HG03280 (cell line): ENCODE results near the gene FRRS1L.
"Not testable (repeated sequence)": the region's sequence is repeated elsewhere in the genome, so short reads cannot be mapped to it uniquely, and the experiment has no call there.

Source experiments
- ATAC-seq: cut with Tn5 transposase; IDR thresholded peaks from one replicate; pipeline ENCODE4 v1.9.1; 2021; ENCODE audit warnings: mild to moderate bottlenecking, moderate library complexity; ENCODE audit not compliant: unreplicated experiment

The FRRS1L gene

DNA sequence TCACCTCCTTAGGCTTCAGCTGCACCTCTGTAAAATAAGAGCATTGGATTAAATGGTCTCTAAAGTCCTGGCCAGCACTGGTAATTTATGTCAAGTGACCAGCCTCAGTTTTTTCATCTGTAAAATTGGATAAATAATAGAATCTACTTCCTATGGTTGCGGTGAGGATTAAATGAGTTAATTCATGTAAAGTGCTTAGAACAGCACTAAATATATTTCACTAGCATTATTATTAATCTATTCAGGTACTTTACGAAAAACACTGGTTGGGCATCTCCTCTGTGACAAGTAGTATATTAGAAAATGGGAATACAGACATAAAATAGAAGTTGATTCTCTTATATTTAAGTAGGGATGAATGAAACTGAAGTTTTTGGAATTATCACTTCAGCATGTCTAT lies 33.5 kb downstream of the FRRS1L start:
- no peak for ATAC-seq

DNA sequence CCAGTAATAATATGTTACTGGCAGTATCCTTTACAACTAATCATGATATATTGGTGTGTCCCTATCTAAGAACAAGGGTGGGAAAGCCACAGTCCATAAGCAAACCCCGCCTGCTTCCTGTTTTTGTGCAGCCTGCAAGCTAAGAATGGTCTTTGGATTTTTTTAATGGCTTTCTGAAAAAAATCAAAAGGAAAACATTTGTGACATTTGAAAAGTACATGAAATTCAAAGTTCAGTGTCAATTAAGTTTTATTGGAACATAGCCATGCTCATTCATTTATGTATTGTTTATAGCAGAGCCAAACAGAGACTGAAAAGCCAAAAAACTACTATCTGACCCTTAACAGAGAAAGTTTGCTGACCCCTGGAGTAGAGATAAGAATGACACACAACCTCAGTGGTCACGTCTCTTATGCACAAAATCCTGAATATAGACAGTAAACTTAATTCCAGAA lies 34.5 kb downstream of the FRRS1L start:
- ATAC-seq, result no peak

DNA sequence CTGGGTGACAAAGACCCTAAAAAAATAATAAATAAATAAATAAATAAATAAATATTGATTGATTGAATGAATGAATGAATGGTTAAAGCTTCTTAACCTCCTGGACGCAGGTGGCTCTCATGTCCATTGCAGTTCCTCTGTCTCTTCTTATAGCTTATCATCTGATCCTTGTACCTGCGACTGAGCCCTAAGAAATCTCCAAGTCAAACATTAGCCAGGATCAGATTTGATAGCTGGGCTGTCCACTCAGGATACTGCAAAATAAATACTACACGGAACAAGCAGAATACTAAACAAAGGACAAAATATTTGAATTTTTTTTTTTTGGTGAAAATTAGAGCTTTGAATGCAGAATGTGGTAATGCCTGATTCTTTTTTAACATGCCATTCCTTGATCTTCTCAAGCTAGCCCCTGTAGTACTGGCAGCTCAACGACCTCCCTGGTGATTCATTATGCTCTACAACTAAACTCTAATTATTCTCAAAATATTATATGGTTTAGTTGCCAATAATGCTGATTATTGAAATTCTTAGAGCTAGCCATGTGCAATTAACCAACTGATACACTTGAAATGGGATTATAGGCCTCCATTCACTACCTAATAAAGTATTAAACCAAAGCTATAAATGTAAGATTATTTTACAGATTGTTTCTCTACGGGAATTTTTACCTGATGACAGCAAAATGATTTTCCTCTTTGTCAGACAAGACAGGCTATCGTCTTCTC lies 37.4 kb downstream of the FRRS1L start:
- ATAC-seq, result no peak

DNA sequence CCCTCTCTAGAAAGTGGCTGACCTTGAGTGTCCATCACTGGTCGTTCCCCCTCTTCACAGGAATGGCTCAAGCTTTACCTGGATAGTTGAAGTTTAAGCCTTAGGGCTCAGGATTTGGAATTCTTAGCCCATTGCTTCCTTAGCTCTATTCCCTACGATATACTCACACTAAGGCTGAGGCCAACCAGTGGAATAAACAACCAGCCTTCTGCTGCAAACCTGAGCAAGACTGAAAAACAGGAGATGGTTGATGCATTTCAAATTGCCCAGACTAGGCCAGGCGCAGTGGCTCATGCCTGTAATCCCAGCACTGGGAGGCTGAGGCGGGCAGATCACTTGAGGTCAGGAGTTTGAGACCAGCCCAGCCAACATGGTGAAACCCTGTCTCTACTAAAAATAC lies 40.4 kb downstream of the FRRS1L start:
- not testable (repeated sequence) for ATAC-seq

DNA sequence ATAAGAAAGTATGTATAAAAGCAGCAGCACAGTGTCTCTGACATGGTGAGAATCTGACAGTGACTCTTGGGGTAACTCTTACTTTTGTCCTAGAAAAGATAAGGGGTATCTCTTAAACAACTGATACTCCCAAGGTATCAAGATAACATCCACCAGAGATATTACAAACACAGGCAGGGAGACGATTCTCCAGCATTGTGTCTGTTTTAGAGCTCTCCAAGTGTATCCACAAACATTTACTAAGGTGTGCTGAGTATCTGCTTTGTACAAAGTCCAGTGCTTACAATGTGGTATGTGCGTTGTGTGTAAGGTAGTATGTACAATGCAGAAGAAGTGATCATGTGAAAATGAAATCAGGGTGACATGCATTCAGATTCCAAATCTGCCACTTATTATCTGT lies 42.9 kb downstream of the FRRS1L start:
- no peak for ATAC-seq

- ATAC-seq, result peak; percentile 23
Measured at GRCh38 chr9:109122726-109123621, 44.1 kb downstream of the FRRS1L start.

DNA sequence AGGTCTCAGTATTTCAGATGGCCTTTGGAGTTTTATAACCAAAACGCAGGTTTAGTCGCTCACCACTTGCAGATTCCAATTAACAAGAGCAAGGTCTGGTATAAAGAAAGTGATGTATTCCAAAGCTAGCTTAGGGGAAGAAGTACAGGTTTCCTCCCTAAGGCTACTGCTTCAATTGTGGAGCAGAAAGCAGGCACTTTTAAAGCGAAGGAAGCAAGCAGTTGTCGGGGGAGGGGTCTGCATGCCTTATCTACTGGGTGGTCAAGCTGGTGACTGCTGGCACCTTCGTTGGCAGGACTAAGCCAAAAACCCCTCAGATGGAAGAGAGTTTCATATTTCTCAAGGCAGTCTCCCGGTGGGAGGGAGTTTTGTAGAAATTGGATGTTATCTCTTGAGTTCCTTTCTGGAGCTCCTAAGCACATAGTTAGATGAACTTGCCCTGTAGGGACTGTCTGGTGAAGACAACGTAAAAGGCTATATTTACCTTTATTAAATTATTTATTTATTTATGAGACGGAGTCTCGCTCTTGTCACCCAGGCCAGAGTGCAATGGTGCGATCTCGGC lies 45.7 kb downstream of the FRRS1L start:
- ATAC-seq, result no peak

DNA sequence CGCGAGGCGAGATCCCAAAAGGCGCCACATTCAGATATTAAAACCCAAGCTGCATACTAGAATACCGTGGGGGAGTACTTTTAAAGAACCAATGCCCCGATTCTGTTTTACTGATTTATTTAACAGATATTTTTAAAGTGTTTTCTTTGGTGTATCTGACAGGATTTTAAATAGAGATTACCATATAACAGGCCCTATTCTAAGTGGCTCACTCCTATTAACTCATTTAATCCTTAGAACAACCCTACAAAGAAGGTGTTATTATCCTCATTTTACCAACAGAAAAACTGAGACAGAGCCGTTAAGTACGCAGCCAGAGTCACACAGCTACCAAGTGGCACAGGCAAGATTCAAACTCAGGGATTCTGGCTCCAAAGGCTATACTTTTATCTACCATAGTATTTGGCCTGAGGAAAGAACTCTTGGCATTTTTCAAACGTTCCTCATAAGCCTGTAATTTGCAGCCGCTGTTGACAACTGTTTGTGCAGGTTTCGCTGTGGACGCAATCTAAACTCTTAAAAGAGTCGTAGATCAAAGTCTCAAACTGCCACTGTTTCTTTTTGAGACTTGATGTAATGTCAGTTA lies 46.8 kb downstream of the FRRS1L start:
- no peak for ATAC-seq

DNA sequence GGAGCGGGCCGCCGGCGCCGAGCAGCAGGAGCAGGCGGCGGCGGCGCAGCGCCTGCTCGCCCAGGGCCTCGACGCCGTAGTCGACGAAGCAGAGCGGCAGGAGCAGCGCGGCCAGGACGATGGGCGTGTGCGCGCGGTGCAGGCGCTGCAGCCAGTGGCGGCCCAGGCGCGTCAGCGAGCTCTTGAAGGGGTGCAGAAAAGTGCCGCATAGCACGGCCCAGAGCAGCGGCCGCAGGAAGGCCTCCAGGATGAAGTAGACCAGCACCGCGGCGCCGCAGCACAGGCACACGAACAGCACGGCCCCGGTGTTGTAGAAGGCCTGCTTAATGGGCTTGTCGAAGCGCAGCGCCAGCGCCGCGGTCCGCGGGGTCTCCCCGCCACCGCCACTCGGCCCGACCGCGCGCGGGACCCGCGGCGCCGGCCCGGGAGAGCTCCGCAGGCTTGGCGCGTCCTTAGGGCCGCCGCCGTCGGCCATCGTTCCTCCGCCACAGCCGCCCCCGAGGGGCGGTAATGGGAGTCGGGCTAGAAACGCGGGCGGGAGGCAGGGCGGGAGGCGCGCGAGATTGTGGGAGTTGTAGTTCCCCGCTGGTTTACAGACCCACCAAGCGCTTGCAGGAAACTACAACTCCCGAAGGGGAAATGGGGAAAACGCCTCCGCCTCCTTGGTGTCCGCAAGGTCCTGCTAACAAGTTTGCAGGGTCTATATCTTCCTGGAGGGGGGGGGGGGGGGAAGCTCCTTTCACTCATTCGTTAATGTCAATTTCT lies 47.4 kb downstream of the FRRS1L start, which contains the start of gene TMEM245:
Gene TMEM245 (minus strand): TSS at position 509 of the 765 bp plus-strand sequence. CDS start 34 bp downstream, at position 475.
- peak; percentile 89 for ATAC-seq

GRCh38 chr9:109118808-109119438 lies 48.1 kb downstream of the FRRS1L start:
- ATAC-seq, result no peak

DNA sequence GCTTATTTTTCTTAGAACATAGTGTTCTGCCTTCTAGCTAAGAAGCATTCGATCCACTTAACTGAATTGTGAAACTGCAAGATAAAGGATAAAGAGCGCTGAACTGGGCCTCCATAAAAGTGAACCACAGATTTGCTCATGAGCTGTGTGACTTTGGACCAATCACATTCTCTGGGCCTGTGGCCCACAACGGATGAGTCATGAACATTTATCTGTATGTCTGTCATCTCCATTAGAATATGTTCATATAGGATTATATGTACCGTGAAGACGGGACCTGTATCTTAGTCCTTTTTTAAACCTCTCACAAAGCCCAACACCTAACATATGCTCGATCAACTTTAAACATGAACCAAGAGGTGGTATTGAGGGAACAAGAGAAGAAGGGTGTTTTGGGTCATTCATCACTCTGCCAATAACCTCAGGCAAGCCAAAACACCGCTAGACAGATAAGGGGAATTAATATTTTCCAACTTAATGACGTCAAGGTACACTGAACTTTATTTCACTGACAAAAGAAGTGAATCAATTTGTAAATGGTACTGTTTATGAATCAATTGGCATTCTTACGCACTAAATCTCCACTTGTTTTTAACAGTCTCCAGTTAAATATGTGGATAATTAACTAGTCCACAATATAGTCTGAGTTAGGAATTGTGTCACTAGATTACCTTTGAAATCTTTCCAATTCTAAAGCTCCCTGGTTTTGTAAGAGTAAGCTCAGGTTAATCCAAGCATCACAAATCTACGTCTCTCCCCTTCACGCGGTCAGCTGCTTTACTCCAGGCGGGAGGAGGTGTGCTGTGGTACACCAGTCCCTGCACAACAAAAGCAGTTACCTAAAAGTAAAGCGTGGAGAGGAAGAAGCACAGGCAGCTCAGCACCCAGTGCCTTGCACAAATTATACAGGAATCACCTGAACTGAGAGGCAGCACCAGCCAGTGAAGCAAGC lies 48.9 kb downstream of the FRRS1L start:
- no peak for ATAC-seq

GRCh38 chr9:109115931-109116526 lies 51.0 kb downstream of the FRRS1L start:
- ATAC-seq, result no peak

DNA sequence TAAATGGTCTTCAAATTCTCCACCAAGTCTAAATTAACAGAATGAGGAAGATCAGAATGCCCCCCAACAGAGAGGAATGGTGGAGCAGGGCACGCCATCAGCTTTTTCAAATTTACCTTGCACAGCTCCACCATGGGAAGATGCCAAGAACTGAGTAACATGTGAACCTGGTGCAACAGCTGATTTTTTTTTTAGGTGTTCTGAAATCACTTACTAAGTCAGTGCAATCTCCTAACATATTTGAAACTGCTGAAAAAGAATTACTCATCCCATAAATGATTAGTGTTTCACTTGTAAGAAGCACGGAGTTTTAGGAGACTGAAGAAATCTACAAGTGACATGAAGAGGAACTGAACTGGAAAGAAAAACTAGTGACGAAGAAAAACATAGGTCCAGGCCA lies 52.4 kb downstream of the FRRS1L start:
- ATAC-seq, result no peak

GRCh38 chr9:109113892-109114609 lies 53.0 kb downstream of the FRRS1L start:
- ATAC-seq, result no peak

DNA sequence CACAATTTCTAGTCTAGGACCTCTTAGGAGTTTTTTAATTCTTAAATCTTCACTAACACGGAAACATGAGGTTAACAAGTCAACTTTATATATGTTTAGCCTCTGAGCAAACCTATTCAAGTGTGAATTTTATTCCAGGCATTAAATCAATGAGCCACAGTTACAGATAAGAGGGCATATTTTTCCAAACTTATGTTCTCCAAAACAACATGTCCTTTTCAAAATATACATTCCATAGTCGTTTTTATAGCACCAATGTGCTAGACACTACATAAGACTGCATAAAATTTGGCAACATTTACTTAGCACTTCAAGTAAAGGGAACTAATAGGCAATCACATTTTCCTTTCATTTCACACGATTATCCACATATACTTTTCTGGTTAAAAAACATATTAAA lies 53.8 kb downstream of the FRRS1L start:
- no peak for ATAC-seq

GRCh38 chr9:109110329-109111021 lies 56.6 kb downstream of the FRRS1L start:
- ATAC-seq, result peak; percentile 85

DNA sequence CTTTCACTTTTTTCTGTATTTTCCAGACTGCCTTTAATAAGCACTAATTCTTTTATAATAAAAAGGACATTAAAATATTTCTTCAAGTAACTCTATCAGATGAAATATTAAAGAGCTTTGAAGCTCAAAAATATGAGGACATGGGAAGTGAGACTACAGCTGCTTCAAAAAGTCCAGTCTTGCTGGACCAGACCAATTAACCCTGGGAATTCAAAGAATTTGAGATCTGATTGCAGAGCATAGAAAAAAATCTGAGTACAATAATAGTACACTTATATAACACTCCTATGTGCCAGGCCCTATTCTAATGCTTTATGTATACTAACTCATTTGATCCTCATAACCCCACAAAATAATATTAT lies 57.1 kb downstream of the FRRS1L start:
- ATAC-seq, result no peak
